Nephron (organoid): ENCODE data around the gene MIA.
A peak's percentile ranks its signal among the peaks of the same experiment; 100 is the strongest.

Experiments
- H3K27ac Mint-ChIP-seq, 3 experiments: 2 replicates each; pipeline ENCODE4 v1.8.0; 2020; ENCODE audit warnings: mixed read lengths in 3 of 3, mild to moderate bottlenecking in 2 of 3, moderate library complexity in 1 of 3
- H3K27me3 Mint-ChIP-seq: 2 replicates; pipeline ENCODE4 v1.8.0; 2021; ENCODE audit warnings: low read depth, mild to moderate bottlenecking, moderate library complexity, mixed read lengths
- H3K36me3 Mint-ChIP-seq: 2 replicates; pipeline ENCODE4 v1.8.0; 2020; ENCODE audit warnings: low read depth, mixed read lengths
- H3K4me1 Mint-ChIP-seq: 2 replicates; pipeline ENCODE4 v1.8.0; 2020; ENCODE audit warnings: mixed read lengths
- H3K4me3 Mint-ChIP-seq, 3 experiments: 2 replicates each; pipeline ENCODE4 v1.8.0; 2020; ENCODE audit warnings: mild to moderate bottlenecking in 3 of 3, mixed read lengths in 3 of 3, moderate library complexity in 2 of 3
- H3K9me3 Mint-ChIP-seq: 2 replicates; pipeline ENCODE4 v1.8.0; 2020; ENCODE audit warnings: mixed read lengths
- CTCF ChIP-seq, 3 experiments: fragments of 200-600 bp; sonication (generic); IDR thresholded peaks; one replicate each; pipeline ENCODE4 v1.5.0; 2021; ENCODE audit warnings: antibody characterized with exemption in 3 of 3; ENCODE audit not compliant: unreplicated experiment in 3 of 3

The MIA gene

GRCh38 chr19:40742477-40742876 is 32.8 kb upstream of the MIA start:
- Mint-ChIP-seq H3K27ac (no peak overlapping the region), H3K9me3 (no peaks in the 10 kb centered on the region), H3K36me3 (peaks cover 8% of the 10 kb centered on the region), H3K27me3 (no peaks in the 10 kb centered on the region), H3K4me3 (no peak overlapping the region), H3K4me1 (no peaks in the 10 kb centered on the region)
- TF ChIP-seq CTCF (IDR thresholded peaks at IDR 0.05; ENCODE audit: unreplicated experiment in 3 of 3), result no peak

- Mint-ChIP-seq H3K36me3 (peaks cover 5% of the 10 kb centered on the region), H3K27me3 (no peaks in the 10 kb centered on the region), H3K4me3 (no peak overlapping the region), H3K4me1 (no peaks in the 10 kb centered on the region), H3K9me3 (no peaks in the 10 kb centered on the region), H3K27ac (no peak overlapping the region)
- no peak for TF ChIP-seq CTCF (IDR thresholded peaks at IDR 0.05; ENCODE audit: unreplicated experiment in 3 of 3)
Observed at GRCh38 chr19:40742886-40743285, 32.4 kb upstream of the MIA start.

- peaks cover 5% of the 10 kb centered on the region for H3K4me1 Mint-ChIP-seq
- no peak overlapping the region for H3K4me3 Mint-ChIP-seq
- peaks cover under 1% of the 10 kb centered on the region for H3K36me3 Mint-ChIP-seq
- H3K27ac Mint-ChIP-seq, result no peak overlapping the region
- H3K27me3 Mint-ChIP-seq, result no peaks in the 10 kb centered on the region
- H3K9me3 Mint-ChIP-seq, result no peaks in the 10 kb centered on the region
- no peak for TF ChIP-seq CTCF (IDR thresholded peaks at IDR 0.05; ENCODE audit: unreplicated experiment in 3 of 3)
Observed at GRCh38 chr19:40743926-40744325, 31.4 kb upstream of the MIA start.

GRCh38 chr19:40744554-40745401 is 30.5 kb upstream of the MIA start:
- Mint-ChIP-seq H3K27ac (peak overlapping the region in 2 of 3 experiments; percentile 74 to 85), H3K4me1 (peaks cover 8% of the 10 kb centered on the region), H3K27me3 (no peaks in the 10 kb centered on the region), H3K9me3 (no peaks in the 10 kb centered on the region), H3K4me3 (no peak overlapping the region), H3K36me3 (no peaks in the 10 kb centered on the region)
- TF ChIP-seq CTCF (IDR thresholded peaks at IDR 0.05; ENCODE audit: unreplicated experiment in 3 of 3), result no peak

GRCh38 chr19:40745402-40745780 is 29.9 kb upstream of the MIA start:
- H3K36me3 Mint-ChIP-seq, result no peaks in the 10 kb centered on the region
- H3K27ac Mint-ChIP-seq, result peak overlapping the region in 2 of 3 experiments; percentile 74 to 85
- TF ChIP-seq CTCF (IDR thresholded peaks at IDR 0.05; ENCODE audit: unreplicated experiment in 3 of 3), result no peak
- H3K4me1 Mint-ChIP-seq, result peaks cover 14% of the 10 kb centered on the region
- H3K4me3 Mint-ChIP-seq, result no peak overlapping the region
- no peaks in the 10 kb centered on the region for H3K9me3 Mint-ChIP-seq
- H3K27me3 Mint-ChIP-seq, result no peaks in the 10 kb centered on the region

GRCh38 chr19:40747536-40747935 is 27.8 kb upstream of the MIA start:
- Mint-ChIP-seq H3K27me3 (no peaks in the 10 kb centered on the region), H3K4me1 (peaks cover 18% of the 10 kb centered on the region), H3K4me3 (peak overlapping the region in 1 of 3 experiments; percentile 56), H3K36me3 (peaks cover 1% of the 10 kb centered on the region), H3K27ac (no peak overlapping the region), H3K9me3 (no peaks in the 10 kb centered on the region)
- no peak for TF ChIP-seq CTCF (IDR thresholded peaks at IDR 0.05; ENCODE audit: unreplicated experiment in 3 of 3)
